GM10266 (cell line): ENCODE results near the gene UPB1.
A peak's percentile ranks its signal among the peaks of the same experiment; 100 is the strongest.

Source experiments
- DNase-seq: peaks from one replicate; pipeline ENCODE4 v3.0.0; 2012; ENCODE audit errors: extremely low spot score
- TF ChIP-seq, protein P1 (sequence below): IDR thresholded peaks from 2 replicates; pipeline ENCODE4 v1.5.1; 2012; ENCODE audit warnings: mild to moderate bottlenecking, low read depth; ENCODE audit not compliant: control insufficient read depth, insufficient read depth; ENCODE audit errors: missing control alignments

UPB1 gene

DNA sequence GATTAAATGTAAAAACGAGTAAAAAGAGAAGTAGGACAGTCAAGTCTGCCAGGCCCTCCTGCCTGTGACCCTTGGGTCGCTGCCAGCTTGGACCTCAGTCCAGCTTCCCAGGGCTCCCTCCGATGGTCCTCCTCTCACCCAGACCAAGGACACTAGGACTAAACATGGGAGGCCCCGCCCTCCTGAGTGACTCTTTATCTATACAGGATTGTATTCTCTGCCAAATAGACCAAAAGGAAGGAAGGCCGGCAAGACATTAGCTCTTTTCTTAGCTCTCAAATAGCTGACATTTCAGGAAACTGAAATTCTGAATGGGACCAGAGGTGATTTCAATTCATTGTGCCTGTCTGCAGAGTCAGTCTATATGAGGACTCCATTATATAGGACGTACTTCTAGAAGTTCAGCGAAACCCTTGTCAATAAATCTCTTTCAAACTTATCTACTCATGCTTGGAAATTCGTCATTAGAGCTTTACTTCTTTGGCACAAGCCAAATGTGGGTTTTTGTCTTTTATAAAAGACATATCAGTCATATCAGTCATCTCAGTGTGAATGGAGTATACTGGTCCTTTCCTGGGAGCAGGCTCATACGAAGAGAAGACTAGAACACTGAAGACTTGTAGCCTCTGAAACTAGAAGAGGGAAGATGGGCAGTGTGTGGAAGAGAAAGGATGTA lies 39.2 kb upstream of the UPB1 start:
- TF ChIP-seq, protein P1, sequence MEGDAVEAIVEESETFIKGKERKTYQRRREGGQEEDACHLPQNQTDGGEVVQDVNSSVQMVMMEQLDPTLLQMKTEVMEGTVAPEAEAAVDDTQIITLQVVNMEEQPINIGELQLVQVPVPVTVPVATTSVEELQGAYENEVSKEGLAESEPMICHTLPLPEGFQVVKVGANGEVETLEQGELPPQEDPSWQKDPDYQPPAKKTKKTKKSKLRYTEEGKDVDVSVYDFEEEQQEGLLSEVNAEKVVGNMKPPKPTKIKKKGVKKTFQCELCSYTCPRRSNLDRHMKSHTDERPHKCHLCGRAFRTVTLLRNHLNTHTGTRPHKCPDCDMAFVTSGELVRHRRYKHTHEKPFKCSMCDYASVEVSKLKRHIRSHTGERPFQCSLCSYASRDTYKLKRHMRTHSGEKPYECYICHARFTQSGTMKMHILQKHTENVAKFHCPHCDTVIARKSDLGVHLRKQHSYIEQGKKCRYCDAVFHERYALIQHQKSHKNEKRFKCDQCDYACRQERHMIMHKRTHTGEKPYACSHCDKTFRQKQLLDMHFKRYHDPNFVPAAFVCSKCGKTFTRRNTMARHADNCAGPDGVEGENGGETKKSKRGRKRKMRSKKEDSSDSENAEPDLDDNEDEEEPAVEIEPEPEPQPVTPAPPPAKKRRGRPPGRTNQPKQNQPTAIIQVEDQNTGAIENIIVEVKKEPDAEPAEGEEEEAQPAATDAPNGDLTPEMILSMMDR, result no peak
- DNase-seq, result no peak

DNA sequence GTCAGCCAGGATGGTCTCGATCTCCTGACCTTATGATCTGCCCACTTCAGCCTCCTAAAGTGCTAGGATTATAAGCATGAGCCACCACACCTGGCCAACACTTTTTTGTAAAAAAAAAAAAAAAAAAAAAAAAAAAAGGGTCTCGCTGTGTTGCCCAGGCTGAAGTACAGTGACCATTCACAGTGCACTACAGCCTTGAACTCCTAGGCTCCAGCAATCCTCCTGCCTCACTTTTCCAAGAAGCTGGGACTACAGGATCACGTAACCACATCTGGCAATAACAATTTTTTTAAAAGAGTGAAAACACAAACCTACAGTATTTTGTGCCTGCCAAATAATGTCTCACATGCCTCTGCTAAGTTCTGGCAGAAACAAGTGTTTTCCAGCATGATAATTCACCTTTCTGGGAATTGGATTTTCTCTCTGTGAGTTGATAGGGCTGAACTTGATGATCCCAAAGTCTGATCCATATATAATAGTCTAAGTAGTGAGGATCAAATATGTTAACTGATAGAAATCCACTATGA lies 37.2 kb upstream of the UPB1 start:
- TF ChIP-seq, protein P1, result no peak

DNA sequence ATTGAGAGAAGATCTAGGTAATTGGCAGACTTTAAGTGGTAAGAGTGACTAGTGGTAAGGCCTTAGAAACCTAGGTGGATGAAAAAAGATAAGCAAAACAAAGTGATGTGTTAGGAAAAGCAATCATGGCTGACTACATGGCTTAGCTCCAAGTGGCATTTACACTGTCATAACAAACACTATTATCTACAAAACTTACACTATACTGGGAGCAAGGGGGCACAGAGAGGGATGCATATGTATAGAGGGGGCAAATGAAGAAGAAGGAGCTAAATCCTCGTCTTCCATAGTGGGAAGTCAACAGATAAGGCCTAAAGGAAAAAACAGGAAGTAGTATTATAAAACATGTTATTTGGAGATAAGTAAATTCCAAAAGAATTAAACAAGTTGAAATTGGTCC lies 35.2 kb upstream of the UPB1 start:
- DNase-seq, result no peak
- TF ChIP-seq, protein P1, result no peak

More for the DNA sequence above, 37.2 kb upstream of the UPB1 start:
- no peak for DNase-seq

DNA sequence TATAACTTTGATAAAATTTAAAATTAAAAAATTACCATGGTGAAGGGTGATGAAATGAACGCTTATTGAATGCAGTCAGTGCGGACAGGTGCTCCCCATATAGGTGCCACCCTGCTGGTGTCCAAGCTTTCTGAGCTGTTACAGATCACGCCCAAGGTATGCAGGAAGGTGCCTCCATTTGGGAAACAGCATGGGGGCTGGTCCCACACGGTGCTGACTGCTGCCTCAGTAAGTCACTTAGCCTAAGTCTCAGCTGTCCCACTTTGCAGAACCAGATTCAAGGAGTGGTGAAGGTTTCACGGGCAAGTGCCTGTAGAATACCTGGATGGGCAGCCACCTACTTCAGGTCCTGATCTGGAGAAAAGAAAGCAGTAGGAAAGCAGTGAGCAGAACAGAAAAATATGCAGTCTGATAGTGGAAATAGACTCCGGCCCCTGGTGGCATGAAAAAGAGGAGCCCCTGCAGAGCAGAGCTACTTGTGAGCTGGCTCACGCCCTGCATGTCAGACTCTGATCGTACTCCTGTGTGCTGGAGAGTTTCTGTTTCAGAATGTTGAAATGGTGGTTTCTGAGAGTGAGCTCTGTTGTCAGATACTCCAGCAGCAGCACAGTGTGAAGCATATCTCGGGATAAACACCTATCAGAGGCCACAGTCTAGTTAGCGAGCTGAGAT lies 34.6 kb upstream of the UPB1 start:
- TF ChIP-seq, protein P1, result no peak
- DNase-seq, result peak; percentile 45

DNA sequence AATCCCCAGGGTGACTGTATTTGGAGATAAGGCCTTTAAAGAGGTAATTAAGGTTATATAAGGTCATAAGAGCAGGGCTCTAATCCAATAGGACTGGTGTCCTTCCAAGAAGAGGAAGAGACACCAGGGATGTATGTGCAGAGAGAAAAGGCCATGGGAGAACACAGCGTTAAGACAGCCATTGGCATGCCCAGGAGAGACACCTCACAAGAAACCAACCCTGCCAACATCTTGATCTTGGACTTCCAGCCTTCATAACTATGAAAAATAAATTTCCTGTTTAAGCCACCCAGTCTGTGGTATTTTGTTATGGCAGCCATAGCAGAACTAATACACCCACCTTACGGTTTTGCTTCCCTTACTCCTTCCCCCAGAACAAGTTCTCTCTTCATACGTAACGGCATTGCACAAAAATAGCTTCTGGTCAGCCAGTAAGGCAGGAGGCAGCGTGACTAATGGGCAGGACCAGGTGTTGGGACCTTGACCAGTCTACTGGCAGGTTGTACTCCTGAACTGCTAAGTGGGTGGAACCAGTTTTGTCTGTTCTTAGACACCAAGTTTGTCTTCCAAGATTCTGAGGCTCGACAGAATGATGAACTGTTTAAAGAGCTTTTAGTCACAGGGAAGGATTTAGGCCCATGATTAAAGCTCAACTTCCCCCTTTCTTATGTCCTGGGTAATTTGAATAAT lies 31.9 kb upstream of the UPB1 start:
- TF ChIP-seq, protein P1, result no peak
- peak; percentile 25 for DNase-seq

DNA sequence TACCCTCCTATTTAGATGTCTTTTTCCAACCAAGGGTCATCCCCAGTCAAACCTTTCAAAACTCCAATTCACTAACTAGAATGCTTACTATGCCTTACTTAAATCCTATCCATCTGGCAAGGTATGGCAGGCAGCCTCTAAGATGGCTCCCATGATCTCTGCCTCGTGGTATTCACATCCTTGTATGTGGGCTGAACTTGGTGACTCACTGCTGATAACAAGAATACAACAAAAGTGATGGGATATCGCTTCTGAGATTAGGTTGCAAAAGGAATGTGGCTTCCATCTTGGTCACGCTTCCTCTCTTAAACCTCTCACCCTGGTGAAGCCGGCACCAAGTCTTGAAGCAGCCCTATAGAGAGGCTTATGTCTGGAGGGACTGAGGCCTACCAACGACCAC lies 29.6 kb upstream of the UPB1 start:
- no peak for DNase-seq
- TF ChIP-seq, protein P1, result no peak

DNA sequence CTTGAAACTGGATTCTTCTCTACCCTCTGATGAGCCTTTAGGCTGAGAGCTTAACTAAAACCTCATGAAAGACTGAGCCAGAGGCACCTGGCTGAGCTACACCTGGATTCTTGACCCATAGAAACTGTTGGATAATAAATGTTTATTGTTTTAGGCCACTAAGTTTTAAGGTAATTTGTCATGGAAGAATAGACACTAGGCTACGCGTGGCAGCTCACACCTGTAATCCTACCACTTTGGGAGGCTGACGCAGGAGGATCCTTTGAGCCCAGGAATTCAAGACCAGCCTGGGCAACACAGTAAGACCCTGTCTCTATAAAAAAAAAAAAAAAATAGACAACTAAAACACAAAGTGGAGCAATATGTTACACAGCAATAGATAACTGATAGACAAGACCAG lies 29.2 kb upstream of the UPB1 start:
- TF ChIP-seq, protein P1, result no peak
- DNase-seq, result no peak
